Left ventricle myocardium inferior (tissue), 1 donor: ENCODE data around the gene CHD3. TPM values are rescaled to one million over a fixed set of nuclear protein-coding genes. Genes with fewer than 3 reads are reported as not detected.
A peak's percentile ranks its signal among the peaks of the same experiment; 100 is the strongest.

Experiments used
- DNase-seq: peaks from one replicate; pipeline ENCODE4 v3.0.0-alpha.2; 2020
- H3K27ac ChIP-seq: fragments of 200-600 bp; replicated peaks from 2 replicates; pipeline ENCODE4 v1.8.0; 2021
- H3K27me3 ChIP-seq: fragments of 200-600 bp; 2 replicates; pipeline ENCODE4 v1.8.0; 2021; ENCODE audit warnings: low read depth
- H3K36me3 ChIP-seq: fragments of 200-600 bp; 2 replicates; pipeline ENCODE4 v1.8.0; 2021
- H3K4me1 ChIP-seq: fragments of 200-600 bp; 2 replicates; pipeline ENCODE4 v1.8.0; 2021
- H3K4me3 ChIP-seq: fragments of 200-600 bp; 2 replicates; pipeline ENCODE4 v1.8.0; 2021; ENCODE audit warnings: mild to moderate bottlenecking, moderate library complexity
- H3K9me3 ChIP-seq: fragments of 200-600 bp; replicated peaks from 2 replicates; pipeline ENCODE4 v1.8.0; 2021
- intact Hi-C: fragments of 100-400 bp; cut with micrococcal nuclease; formaldehyde crosslinking; loops from one replicate; pipeline ENCODE4 v1.11.0; 2022
- total RNA-seq: library from RNA; stranded (reverse); fragmentation: NEBNext Ultra II Directional; extraction: Animal tissue kit (Norgen Biotek cat#: 25700); gene quantifications from one replicate; pipeline ENCODE4 v1.2.1, GENCODE V29; 2021
- TF ChIP-seq, protein P1 (sequence below): fragments of 200-600 bp; IDR thresholded peaks from 2 replicates; pipeline ENCODE4 v1.8.0; 2021; ENCODE audit warnings: antibody characterized with exemption, mild to moderate bottlenecking, borderline replicate concordance
- donor health status: DM: no; HTN: yes; CAD: no; lungs with severe emphysema.

CHD3 gene
- total RNA-seq, 1 donor from 2014 or later: 15.6 TPM

DNA sequence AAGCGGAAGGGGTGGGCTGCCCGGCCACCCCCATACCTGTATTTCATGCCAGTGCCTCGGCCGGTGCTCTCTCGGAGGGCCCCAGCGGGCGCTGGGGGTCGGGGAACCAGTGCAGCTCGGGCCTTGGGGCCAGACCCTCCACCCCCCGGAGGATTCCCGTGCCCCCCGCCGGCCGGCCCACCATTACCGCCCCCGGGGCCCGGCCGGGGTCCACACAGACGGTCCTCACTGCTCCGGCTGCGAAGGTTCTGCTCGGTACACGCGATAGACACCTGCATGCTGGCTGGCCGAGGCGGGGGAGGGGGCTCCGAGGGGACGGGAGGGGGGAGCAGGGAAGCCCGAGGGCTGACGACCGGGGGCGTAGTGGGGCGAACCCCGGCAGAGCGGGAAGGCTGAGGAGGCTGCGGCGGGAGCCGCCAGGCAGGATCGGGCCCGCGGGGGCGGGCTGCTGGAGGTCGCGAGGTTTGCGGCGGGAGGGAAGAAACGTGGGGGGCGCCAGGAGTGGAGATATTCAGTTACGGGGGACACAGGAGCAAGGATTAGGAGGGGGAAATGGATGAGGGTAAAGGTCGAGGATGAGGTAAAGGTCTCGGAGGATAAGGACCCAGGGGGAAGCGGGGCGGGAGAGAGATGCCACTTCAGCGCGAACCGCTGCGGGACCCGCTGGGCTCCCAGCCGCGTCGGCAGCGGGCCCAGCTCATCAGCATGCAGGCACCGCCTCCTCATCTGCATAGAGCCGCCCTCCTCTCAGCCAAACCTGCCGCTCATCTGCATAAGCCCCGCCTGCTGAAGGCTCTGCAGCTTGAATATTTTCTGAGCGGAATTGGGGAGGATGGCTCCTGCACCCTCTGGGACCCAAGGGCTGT lies 40.8 kb downstream of the CHD3 start, which contains the start of gene KCNAB3:
Gene KCNAB3, minus strand, starts transcription at position 699 of the 866 bp plus-strand sequence. Its CDS starts 421 bp downstream, at position 278.
- peak within 1 kb of the TSS; percentile 89 for H3K4me3 ChIP-seq
- no peaks in the 10 kb centered on the region for H3K27me3 ChIP-seq
- peaks cover 2% of the 10 kb centered on the region for H3K36me3 ChIP-seq
- intact Hi-C loops: no loop called here
- peaks cover 31% of the 10 kb centered on the region for H3K4me1 ChIP-seq
- DNase-seq: peak; percentile 27
- no peak within 1 kb of the TSS for H3K27ac ChIP-seq
- no peaks in the 10 kb centered on the region for H3K9me3 ChIP-seq
- TF ChIP-seq, protein P1, sequence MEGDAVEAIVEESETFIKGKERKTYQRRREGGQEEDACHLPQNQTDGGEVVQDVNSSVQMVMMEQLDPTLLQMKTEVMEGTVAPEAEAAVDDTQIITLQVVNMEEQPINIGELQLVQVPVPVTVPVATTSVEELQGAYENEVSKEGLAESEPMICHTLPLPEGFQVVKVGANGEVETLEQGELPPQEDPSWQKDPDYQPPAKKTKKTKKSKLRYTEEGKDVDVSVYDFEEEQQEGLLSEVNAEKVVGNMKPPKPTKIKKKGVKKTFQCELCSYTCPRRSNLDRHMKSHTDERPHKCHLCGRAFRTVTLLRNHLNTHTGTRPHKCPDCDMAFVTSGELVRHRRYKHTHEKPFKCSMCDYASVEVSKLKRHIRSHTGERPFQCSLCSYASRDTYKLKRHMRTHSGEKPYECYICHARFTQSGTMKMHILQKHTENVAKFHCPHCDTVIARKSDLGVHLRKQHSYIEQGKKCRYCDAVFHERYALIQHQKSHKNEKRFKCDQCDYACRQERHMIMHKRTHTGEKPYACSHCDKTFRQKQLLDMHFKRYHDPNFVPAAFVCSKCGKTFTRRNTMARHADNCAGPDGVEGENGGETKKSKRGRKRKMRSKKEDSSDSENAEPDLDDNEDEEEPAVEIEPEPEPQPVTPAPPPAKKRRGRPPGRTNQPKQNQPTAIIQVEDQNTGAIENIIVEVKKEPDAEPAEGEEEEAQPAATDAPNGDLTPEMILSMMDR: no peak

DNA sequence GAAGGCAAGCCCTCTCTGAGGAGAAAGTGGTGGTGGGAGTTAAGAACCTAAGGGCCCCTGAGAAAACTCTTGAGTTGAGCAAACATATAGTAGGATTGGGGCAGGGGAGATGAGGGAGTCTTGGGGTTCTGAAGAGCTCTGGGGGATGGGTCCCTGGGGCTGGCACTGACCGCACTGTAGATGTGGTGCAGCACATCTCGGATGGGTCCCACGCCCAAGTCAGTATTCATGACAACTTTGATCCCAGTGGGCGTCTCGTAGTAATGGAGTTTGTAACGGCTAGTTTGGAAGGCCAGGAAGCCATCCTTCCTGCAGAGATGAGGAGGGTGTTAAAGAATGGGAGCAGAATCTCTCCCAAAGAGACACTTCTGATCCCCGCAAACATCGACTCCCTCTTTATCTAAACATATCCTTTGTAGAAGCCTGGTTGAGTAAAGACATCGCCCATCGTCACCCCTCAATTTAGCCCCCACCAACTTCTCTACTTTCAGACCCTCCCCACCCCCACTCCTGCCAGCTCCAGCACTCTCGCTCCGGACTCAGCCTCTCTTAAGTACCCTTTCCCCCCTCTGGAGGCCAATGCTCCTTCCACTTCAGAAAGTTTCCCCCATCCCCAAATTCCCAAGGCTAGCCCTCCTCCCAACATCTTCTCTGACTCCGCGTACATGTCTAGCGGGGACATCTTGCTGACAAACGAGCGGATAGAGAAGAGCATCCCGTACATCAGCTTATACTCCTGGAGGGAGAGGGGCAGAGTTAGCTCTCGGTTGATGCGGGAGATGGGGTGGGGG lies 42.4 kb downstream of the CHD3 start:
- H3K4me1 ChIP-seq: peaks cover 31% of the 10 kb centered on the region
- intact Hi-C loops: no loop called here
- no peak for DNase-seq

DNA sequence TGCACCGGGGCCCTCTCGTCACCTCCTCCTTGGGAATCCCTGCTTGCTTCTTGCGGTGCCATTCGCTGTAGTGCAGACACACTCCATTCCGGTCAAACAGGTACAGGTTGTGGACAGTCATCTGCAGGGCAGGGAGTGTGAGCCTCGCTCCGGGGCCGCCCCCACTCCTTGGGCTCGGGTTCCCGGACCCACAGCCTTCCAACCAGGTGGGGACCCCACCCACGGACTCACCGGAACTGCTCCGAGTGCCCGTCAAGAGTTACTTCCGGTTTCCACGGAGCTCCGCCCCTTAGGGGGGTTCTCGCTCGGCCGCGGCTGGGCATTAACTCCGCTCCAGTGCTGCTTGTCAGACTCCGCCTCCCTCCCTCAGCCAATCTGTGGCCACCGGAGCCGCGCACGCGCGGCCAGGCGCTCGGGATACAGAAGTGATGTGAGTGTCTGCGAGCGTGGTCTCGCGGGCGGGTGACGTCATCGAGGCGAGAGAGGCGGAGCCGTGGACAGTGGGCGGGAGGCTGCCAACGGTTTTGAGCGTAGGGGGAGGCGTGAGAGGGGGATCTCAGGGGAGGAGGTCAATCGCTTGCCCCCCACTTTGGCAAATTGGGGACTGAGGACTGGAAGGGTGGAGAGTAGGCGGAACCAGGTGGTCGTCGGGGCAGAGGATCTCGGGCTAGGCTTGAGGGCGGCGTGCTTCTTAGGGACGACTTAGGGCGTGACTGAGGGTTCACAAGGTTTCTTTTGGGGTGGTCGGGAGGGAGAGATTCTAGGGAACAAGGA lies 43.3 kb downstream of the CHD3 start, which contains the start of the genes CNTROB and TRAPPC1:
Gene CNTROB, plus strand, starts transcription at position 498 of the 774 bp plus-strand sequence. CDS start 874 bp downstream, outside the sequence.
Gene TRAPPC1, minus strand, starts transcription at position 238 of the 774 bp plus-strand sequence. Its CDS starts 117 bp downstream, at position 121.
- H3K4me1 ChIP-seq: peaks cover 31% of the 10 kb centered on the region

More for the DNA sequence above, 42.4 kb downstream of the CHD3 start:
- Histone ChIP-seq H3K4me3 (peak overlapping the region; percentile 89), H3K27ac (peak overlapping the region; percentile 85), H3K9me3 (no peaks in the 10 kb centered on the region), H3K27me3 (no peaks in the 10 kb centered on the region), H3K36me3 (peaks cover 17% of the 10 kb centered on the region)
- TF ChIP-seq, protein P1: no peak

DNA sequence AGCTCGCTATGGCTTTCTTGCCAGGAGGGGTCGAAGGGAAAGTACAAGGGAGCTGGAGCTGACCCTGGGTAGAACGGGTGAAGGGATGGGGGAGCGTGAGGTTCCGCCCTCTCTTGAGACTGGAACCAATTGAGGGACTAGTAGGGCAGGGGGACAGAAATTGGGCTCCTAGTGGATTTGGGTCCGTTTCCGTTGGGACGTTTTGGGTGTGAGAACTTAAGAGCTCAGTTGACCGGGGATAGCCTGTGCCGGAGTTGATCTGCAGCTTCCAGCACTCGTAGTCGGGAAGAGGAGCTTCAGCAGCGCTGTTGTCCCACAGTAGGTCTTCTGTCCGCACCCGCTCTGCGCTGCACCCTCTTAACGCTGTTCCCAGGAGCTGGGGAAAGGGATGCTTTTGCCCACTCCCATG lies 43.9 kb downstream of the CHD3 start:
- peak overlapping the region; percentile 89 for H3K4me3 ChIP-seq
- H3K27ac ChIP-seq: peak overlapping the region; percentile 85
- peaks cover 30% of the 10 kb centered on the region for H3K36me3 ChIP-seq
- H3K9me3 ChIP-seq: no peaks in the 10 kb centered on the region
- peaks cover 31% of the 10 kb centered on the region for H3K4me1 ChIP-seq
- no peaks in the 10 kb centered on the region for H3K27me3 ChIP-seq
- DNase-seq: no peak
- intact Hi-C loops: no loop called here
- TF ChIP-seq, protein P1: no peak

More for the DNA sequence above, 43.3 kb downstream of the CHD3 start, which contains the start of the genes CNTROB and TRAPPC1:
- Histone ChIP-seq H3K9me3 (no peaks in the 10 kb centered on the region), H3K27ac (peak within 1 kb of the TSS; percentile 85), H3K4me3 (peak within 1 kb of the TSS; percentile 89), H3K36me3 (peaks cover 25% of the 10 kb centered on the region), H3K27me3 (no peaks in the 10 kb centered on the region)
- intact Hi-C loops: no loop called here
- peak; percentile 100 for DNase-seq
- TF ChIP-seq, protein P1: no peak
